Measurements from ENCODE around the gene EBLN2.

EBLN2 gene

DNA sequence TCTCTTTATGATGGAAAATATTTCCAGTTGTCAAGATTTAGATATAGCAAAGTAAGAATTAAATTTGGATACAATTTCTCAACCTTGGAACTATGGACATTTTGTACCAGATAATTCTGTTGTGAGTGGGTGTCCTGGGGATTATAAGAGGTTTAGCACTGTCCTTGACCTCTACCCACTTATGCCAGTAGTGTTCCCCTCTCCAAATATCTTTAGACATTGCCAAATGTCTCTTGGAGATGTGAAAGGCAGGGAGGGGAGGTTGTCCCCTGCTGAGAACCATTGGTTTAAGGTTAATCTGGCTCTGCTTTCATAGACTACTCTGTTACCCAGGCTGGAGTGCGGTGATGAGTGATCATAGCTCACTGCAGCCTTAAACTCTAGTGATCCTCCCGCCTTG is at the start of gene EBLN2:
EBLN2 (plus strand) TSS at position 244 of the 400 bp plus-strand sequence. CDS start 423 bp downstream, outside the sequence.
- DNase-seq (ENCODE audit: low read depth) = no peak
- H3K4me3 ChIP-seq (ENCODE audit: low read depth, low read length) = no peak within 1 kb of the TSS

GRCh38 chr3:73018298-73018697 is 43.2 kb upstream of the EBLN2 start:
- H3K4me3 ChIP-seq (ENCODE audit: low read depth, low read length) = no peak overlapping the region
- DNase-seq (ENCODE audit: low read depth) = no peak

DNA sequence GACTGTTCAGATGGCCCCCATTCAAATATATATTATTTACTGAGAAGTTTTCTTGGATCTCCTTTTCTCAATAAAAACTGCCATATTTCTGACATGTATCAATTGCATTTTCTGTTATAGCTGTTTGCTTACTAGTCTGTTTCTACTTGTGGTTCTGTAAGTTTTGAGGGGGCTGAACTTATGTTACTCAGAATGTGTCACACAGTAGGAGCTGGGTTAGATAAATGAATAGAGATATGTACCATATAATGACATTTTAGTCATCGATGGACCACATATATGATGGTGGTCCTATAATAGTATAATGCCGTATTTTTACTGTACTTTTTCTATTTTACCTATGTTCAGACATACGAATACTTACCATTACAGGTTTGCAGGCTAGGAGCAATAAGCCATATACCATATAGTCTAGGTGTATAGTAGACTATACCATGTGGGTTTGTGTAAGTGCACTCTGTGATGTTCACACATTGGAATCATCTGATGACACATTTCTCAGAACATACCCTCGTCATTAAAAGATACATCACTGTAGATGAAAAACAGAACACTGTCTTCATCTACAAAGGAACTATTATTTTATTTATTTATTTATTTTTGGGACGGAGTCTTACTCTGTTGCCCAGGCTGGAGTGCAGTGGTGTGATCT is 42.5 kb upstream of the EBLN2 start:
- DNase-seq (ENCODE audit: low read depth) = no peak
- H3K4me3 ChIP-seq (ENCODE audit: low read depth, low read length) = no peak overlapping the region

DNA sequence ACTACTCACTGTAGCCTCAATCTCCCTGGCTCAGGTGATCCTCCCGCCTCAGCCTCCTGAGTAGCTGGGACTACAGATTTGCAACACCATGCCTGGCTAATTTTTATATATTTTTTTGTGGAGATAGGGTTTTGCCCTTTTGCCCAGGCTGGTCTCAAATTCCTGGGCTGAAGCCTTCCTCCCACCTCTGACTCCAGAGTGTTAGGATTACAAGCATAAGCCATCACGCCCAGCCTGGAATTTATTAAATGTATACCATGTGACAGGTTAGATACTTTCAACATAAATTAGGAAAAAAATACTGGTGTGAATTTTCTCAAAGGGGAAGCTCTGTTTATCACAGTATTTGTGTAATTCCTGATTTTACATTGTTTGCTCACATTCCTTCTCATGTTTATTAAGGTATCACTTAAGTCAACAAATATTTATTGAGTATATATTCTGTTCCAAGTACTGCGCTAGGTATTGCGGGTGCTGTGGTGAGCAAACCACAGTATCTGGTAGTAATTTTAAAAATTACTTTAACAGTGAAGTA is 40.1 kb upstream of the EBLN2 start:
- no peak for DNase-seq (ENCODE audit: low read depth)
- H3K4me3 ChIP-seq (ENCODE audit: low read depth, low read length) = no peak overlapping the region

GRCh38 chr3:73024836-73025235 is 36.6 kb upstream of the EBLN2 start:
- no peak for DNase-seq (ENCODE audit: low read depth)

GRCh38 chr3:73026111-73026759 is 35.2 kb upstream of the EBLN2 start:
- DNase-seq (ENCODE audit: low read depth) = no peak
- no peak overlapping the region for H3K4me3 ChIP-seq (ENCODE audit: low read depth, low read length)

More at GRCh38 chr3:73024836-73025235, 36.6 kb upstream of the EBLN2 start:
- no peak overlapping the region for H3K4me3 ChIP-seq (ENCODE audit: low read depth, low read length)

DNA sequence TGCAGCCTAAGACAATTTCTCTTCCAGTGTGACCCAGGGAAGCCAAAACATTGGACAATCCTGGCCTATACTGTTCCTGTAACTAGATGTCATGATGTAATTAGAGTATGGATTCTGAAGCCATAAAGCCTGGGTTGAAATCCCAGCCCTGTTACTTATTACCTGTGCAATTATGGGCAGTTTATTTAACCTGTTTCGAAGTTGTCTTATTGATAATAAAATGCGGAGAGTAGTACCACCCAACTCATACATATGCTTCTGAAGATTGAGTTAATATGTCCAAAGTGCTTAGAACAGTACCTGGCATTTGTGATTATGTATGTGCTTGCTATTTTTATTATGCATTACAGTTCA is 34.7 kb upstream of the EBLN2 start:
- H3K4me3 ChIP-seq (ENCODE audit: low read depth, low read length) = no peak overlapping the region
- DNase-seq (ENCODE audit: low read depth) = no peak

- no peak overlapping the region for H3K4me3 ChIP-seq (ENCODE audit: low read depth, low read length)
- no peak for DNase-seq (ENCODE audit: low read depth)
Observed at GRCh38 chr3:73028803-73029202, 32.7 kb upstream of the EBLN2 start.

- DNase-seq (ENCODE audit: low read depth) = peak; percentile 88
- H3K4me3 ChIP-seq (ENCODE audit: low read depth, low read length) = no peak overlapping the region
Observed at GRCh38 chr3:73029321-73029796, 32.1 kb upstream of the EBLN2 start.

DNA sequence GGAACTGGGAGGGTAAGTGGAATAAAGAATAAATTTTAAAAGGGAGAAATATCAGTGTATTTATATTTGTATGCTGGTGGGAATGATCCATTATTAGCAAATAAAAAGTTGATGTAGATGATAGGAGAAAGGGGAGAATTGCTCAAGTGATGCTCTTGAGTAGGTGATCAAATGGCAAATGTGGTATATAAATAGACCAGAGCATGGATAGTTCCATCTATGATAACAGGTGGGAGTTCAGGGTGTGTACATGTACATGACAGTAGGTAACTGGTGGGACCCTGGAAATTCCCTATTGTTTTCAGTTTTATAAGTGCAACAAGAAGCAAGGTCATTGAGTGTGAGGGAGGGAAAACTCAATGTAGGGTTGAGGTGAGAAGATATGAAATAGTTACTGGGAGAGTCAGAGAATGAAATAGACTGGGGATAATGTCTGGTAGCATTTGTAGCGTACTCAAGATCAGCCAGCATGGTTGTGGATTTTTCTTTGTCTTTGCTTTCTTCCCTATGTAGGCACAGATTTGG is 31.3 kb upstream of the EBLN2 start:
- DNase-seq (ENCODE audit: low read depth) = no peak
- no peak overlapping the region for H3K4me3 ChIP-seq (ENCODE audit: low read depth, low read length)

GRCh38 chr3:73031573-73032103 is 29.8 kb upstream of the EBLN2 start:
- no peak for DNase-seq (ENCODE audit: low read depth)
- no peak overlapping the region for H3K4me3 ChIP-seq (ENCODE audit: low read depth, low read length)

- DNase-seq (ENCODE audit: low read depth) = no peak
- H3K4me3 ChIP-seq (ENCODE audit: low read depth, low read length) = no peak overlapping the region
Observed at GRCh38 chr3:73036694-73037591, 24.5 kb upstream of the EBLN2 start.

- no peak overlapping the region for H3K4me3 ChIP-seq (ENCODE audit: low read depth, low read length)
- DNase-seq (ENCODE audit: low read depth) = no peak
Observed at GRCh38 chr3:73041537-73041936, 19.9 kb upstream of the EBLN2 start.

DNA sequence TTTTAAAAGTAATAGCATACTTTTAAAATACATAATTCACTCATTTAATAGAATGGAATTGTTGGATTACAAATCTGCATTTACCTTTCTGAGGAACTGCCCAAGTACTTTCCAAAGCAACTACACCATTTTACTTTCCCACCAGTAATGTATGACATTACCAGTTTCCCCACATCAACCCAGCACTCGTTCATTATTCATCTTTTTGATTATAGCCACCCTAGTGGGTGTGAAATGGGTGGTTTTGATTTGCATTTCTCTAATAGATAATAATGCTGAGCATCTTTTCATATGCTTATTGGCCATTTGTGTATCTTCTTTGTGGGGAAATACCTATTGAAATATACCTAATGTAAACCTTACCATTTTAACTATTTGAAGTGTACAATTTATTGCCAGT is 18.0 kb upstream of the EBLN2 start:
- H3K4me3 ChIP-seq (ENCODE audit: low read depth, low read length) = no peak overlapping the region
- no peak for DNase-seq (ENCODE audit: low read depth)

DNA sequence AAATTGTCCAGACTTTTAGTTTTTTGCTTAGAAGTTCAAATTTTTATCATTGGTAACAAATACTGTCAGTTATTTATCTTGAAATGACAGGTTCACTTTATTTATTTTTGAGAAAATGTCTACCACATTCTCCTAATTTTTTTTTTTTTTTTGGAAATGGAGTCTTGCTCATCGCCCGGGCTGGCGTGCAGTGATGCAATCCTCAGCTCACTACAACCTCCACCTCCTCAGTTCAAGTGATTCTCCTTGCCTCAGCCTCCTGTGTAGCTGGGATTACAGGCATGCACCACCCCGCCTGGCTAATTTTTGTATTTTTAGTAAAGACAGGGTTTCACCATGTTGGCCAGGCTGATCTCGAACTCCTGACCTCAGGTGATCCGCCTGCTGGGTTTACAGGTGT is 16.1 kb upstream of the EBLN2 start:
- DNase-seq (ENCODE audit: low read depth) = no peak
- H3K4me3 ChIP-seq (ENCODE audit: low read depth, low read length) = no peak overlapping the region

GRCh38 chr3:73046195-73046594 is 15.3 kb upstream of the EBLN2 start:
- no peak for DNase-seq (ENCODE audit: low read depth)
- H3K4me3 ChIP-seq (ENCODE audit: low read depth, low read length) = no peak overlapping the region

DNA sequence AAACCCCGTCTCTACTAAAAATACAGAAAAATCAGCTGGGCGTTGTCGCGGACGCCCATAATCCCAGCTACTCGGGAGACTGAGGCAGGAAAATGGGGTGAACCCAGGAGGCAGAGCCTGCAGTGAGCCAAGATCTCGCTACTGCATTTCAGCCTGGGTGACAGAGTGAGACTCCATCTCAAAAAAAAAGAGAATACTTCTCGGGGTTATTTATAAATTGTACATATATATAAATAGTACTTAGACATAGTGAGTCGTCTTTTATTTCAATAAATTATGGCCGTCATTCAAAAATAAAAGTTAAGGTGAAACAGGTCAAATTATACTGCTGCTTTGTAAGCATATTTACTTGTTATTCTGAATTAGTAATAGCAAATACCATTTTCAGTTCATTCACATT is 12.1 kb upstream of the EBLN2 start:
- no peak overlapping the region for H3K4me3 ChIP-seq (ENCODE audit: low read depth, low read length)
- DNase-seq (ENCODE audit: low read depth) = no peak

- no peak for DNase-seq (ENCODE audit: low read depth)
- no peak overlapping the region for H3K4me3 ChIP-seq (ENCODE audit: low read depth, low read length)
Observed at GRCh38 chr3:73052857-73053256, 8.6 kb upstream of the EBLN2 start.

GRCh38 chr3:73055583-73055982 is 5.9 kb upstream of the EBLN2 start:
- no peak for DNase-seq (ENCODE audit: low read depth)
- no peak overlapping the region for H3K4me3 ChIP-seq (ENCODE audit: low read depth, low read length)
